GM06990 (cell line): Measurements from ENCODE around the gene TCP11L2.

ENCODE experiments used
- DNase-seq: peaks from one replicate; pipeline ENCODE4 v3.0.0-alpha.2; 2011; ENCODE audit not compliant: insufficient read length; ENCODE audit errors: extremely low read depth
- H3K27me3 ChIP-seq: replicated peaks from 2 replicates; pipeline ENCODE4 v1.6.0; 2011; ENCODE audit warnings: low read length; ENCODE audit not compliant: control insufficient read depth, insufficient read depth
- H3K36me3 ChIP-seq: 2 replicates; pipeline ENCODE4 v1.5.1; 2011; ENCODE audit warnings: low read length; ENCODE audit not compliant: control insufficient read depth, insufficient read depth
- H3K4me3 ChIP-seq: replicated peaks from 2 replicates; pipeline ENCODE4 v1.5.1; 2011; ENCODE audit warnings: low read depth, mild to moderate bottlenecking, control low read depth, low read length
- CTCF ChIP-seq: IDR thresholded peaks from 2 replicates; pipeline ENCODE4 v1.5.1; 2011; ENCODE audit warnings: low read length, control low read depth, mild to moderate bottlenecking, inconsistent platforms; ENCODE audit not compliant: insufficient read depth, poor library complexity, severe bottlenecking

The TCP11L2 gene

GRCh38 chr12:106273491-106273890 is 29.0 kb upstream of the TCP11L2 start:
- no peaks in the 10 kb centered on the region for H3K27me3 ChIP-seq
- no peaks in the 10 kb centered on the region for H3K36me3 ChIP-seq
- TF ChIP-seq CTCF = no peak
- H3K4me3 ChIP-seq = no peak overlapping the region
- no peak for DNase-seq

GRCh38 chr12:106274012-106274411 is 28.5 kb upstream of the TCP11L2 start:
- Histone ChIP-seq H3K4me3 (no peak overlapping the region), H3K36me3 (no peaks in the 10 kb centered on the region), H3K27me3 (no peaks in the 10 kb centered on the region)
- no peak for DNase-seq
- TF ChIP-seq CTCF = no peak

- no peak overlapping the region for H3K4me3 ChIP-seq
- no peak for TF ChIP-seq CTCF
- no peaks in the 10 kb centered on the region for H3K27me3 ChIP-seq
- no peaks in the 10 kb centered on the region for H3K36me3 ChIP-seq
- no peak for DNase-seq
Measured at GRCh38 chr12:106274575-106275121, 27.9 kb upstream of the TCP11L2 start.

GRCh38 chr12:106275458-106275857 is 27.1 kb upstream of the TCP11L2 start:
- Histone ChIP-seq H3K27me3 (no peaks in the 10 kb centered on the region), H3K36me3 (no peaks in the 10 kb centered on the region), H3K4me3 (no peak overlapping the region)
- DNase-seq = no peak
- no peak for TF ChIP-seq CTCF

- Histone ChIP-seq H3K27me3 (no peaks in the 10 kb centered on the region), H3K4me3 (peak overlapping the region; percentile 8; the same call in 1 of the 2 replicates), H3K36me3 (no peaks in the 10 kb centered on the region)
- DNase-seq = peak; percentile 81
- no peak for TF ChIP-seq CTCF
Measured at GRCh38 chr12:106276032-106276740, 26.3 kb upstream of the TCP11L2 start.
